HG02678 (cell line): ENCODE data around the gene FOXO3.

ENCODE experiments used
- ATAC-seq: cut with Tn5 transposase; IDR thresholded peaks from one replicate; pipeline ENCODE4 v1.9.1; 2021; ENCODE audit warnings: mild to moderate bottlenecking, moderate library complexity; ENCODE audit not compliant: unreplicated experiment

The FOXO3 gene

DNA sequence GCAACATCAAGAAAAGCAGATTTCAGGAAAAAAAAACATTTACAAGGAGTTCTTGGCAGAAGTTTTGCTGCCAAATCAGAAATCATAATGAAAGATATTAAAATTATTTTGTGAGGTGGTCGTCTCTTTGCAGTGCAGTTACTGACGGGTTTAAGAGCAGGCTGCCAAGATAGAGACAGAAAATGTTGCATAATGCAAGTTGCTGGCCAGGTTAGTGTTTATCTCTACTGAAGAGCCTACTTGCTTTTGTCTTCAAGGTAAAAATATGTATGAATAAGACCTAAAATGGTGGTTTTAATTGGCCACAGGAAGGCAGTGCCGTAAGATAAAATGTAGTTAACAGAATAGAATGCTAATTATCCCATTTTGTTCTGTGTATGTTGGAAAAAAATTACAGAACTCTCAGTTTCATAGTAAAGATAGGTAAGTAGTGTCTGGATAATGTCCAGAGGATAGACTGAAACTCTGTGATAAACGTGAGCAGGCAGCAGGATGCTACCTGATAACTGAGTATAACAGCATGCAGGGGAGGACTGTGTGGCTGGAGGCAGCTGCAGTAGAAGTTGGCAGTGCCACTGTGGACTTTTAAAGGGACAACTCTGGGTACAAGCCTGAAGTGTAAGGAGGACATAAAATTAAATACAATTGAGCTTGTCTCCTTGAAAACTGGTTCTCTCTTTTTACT, 13.9 kb downstream of the FOXO3 start:
- no peak for ATAC-seq

- ATAC-seq: no peak
These were observed 15.3 kb downstream of the FOXO3 start for GRCh38 chr6:108575905-108576494.

- ATAC-seq: no peak
These were observed 16.0 kb downstream of the FOXO3 start for GRCh38 chr6:108576709-108577108.

DNA sequence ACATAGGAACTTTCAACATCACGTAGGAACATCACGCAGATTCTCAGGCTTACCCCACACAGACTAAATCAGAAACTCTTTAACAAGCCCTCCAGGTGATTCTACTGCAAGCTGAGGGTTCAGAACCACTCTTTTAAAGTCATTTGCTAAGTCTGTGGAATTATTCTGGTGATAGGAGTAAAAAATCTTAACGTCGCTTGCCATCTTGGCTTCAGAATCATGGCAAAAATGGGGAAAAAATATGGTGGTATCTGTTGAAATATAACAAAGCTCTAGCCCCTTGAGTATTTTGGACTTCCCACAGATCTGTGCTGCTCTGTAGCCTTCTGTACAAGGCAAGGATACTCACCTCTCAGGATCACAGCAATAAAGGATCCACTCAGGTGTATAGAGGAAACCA, 17.4 kb downstream of the FOXO3 start:
- no peak for ATAC-seq

DNA sequence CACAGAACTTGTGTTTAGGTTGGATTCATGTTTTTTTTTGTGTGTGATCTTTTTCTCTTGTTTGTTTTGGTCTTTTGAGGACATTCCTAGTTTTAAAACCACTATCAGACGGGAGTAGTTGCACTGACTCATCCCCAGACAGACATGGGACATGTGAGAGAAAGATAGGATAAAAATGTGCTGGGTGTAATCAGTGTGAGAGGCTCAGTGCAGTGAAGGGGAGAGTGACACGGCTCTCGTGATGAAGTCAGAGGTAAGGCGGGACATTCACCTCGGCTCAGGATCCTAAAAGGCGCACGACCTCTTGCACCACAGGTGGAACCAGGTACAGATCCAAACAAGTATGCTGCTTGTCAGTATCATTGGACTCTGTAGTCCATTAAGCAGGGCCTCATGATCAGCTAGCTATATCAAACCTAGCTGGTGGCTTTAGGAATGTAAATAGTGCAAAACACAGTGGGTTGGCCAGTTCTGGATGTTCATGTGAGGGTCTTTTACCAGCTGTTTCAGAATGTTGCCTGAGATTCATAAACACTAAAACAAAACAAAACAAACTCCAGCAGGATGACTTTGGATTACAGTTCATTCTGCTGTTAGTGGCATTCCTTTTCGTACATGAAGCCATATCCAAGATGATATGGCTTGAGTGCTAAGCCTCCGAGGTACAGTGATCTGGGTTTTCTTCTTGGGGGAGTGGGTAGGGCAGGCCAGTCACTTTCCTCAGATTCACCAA, 18.0 kb downstream of the FOXO3 start:
- ATAC-seq: no peak

DNA sequence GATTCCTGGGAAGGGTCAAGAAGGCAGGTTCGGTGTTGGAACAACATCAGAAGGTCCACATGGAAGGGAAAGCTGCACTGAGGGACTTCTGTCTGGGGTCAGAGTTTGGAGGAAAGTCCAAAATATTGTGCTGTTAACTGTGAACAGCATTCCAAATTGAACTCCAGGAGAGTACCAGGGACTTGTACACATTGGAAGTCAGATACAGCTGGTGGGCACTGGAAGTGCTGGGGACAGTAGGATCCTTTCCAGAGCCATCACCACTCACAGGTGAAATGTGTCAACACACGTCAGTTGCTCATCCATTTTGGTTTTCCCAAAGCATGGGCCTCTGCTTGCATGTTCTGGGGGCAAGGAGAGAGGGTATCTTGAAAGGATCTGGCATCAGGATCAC, 18.6 kb downstream of the FOXO3 start:
- no peak for ATAC-seq

- ATAC-seq: no peak
These were observed 19.9 kb downstream of the FOXO3 start for GRCh38 chr6:108580646-108581045.

DNA sequence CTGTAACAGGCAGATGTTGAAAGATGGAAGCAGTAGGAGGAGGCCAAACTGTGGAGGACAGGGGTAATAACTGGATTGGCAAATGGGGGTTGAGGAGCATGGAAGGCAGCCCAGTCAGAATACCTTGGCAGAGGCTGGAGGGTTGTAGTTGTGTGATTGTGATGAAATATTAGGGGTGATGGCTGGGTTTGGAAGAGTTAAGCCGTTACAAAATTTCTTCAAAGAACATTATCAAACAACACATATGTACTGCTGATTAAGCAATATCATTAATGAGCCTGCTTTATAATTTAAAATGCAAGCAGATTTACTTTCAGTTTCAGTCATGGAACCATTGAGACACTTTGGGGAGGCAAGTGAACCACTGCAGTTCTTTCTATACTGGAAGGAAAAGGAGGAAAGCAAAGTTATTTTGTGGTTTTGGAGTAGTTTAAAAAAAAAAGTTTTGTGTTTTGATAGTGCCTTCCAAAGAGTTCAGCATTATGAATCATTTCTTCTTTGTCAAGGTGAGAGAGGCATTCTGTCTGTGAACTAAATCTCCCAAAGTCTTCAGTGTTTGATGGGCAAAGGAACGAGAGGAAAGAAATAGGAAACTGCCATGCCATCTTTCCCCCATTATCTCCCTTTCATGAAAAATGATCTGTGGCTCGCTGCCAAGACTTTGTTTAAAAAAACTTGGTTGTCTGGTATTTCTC, 20.7 kb downstream of the FOXO3 start:
- ATAC-seq: no peak

DNA sequence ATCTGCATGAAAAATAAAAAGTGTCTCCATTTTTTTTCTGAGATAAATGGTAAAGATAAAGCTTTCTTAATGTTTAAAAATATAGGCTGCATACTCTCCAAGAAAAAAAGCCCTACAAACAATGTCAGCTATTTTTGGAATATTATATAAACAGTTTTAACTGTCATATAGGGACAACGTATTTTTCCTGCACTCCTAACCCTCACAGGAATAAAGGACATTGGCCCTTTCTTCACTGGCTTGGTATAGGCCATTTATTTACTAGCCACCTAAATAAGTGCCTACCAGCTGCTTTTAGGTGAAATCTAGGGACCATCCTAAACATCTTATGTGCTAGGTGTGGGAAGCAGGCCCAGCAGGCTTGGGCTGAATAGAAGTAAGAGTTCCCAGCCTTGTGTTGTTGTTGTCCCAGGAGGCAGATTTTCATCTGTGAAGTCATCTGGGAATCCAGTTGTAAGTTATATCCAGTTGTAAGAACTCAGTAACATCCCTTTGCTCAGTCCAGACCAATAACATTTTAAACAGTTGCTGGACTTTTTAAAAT, 21.3 kb downstream of the FOXO3 start:
- no peak for ATAC-seq

DNA sequence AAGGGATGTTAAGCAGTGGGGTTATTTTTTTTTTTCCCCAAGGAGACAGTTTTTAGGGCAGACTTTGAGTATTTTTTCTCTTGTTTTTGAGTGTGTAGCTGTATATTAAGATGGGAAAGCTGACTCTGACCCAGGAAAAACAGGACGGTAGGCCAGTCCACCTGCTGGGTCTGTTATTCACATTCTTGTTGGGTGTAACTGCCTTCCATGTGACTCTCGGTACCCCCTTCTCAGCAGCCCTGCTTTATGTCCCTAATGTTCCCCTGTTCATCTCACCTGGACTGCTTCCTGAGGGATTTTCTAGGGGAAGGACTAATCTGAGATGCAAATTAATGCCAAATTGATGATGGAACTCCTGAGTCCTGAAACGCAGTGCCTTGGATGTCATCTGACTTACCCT, 21.9 kb downstream of the FOXO3 start:
- ATAC-seq: no peak

DNA sequence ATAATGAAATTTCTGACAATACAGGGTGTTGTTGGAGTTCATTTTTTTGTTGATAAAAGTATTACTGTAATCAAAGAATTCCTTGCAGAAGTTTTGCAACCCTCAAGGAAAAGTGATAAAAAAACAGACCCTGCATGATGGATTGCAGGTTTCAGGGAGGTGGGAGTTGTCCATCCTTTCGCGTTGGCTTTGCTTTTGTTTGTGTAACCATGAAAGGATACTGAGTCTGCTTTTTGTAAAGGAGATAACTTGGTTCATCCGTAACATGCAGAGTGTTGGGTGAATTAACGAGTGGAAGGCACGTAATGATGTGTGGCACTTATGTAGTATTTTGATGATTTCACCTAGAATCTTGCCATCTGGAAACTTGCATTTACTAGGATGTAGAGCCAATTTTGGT, 23.6 kb downstream of the FOXO3 start:
- ATAC-seq: no peak

DNA sequence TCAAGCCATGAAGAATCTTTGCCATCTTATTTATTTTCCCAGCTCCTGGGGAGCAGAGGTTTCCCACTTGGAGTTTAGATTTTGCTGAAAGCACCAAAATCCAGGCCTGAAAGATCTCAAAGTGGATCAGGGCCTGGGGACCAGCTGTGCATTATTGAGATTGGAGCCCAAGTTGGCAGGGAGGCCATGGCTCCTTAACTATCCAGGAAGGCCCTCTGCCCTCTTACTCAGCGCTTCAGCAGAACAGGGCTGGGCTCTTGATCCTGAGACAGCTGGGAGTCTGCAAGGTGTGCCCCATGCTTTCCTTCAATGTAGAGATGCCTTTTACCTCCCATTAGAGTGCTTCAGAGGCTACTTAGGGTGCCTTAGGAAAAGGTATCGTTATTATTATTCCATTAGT, 24.6 kb downstream of the FOXO3 start:
- no peak for ATAC-seq

GRCh38 chr6:108585921-108586536, 25.3 kb downstream of the FOXO3 start:
- ATAC-seq: no peak

DNA sequence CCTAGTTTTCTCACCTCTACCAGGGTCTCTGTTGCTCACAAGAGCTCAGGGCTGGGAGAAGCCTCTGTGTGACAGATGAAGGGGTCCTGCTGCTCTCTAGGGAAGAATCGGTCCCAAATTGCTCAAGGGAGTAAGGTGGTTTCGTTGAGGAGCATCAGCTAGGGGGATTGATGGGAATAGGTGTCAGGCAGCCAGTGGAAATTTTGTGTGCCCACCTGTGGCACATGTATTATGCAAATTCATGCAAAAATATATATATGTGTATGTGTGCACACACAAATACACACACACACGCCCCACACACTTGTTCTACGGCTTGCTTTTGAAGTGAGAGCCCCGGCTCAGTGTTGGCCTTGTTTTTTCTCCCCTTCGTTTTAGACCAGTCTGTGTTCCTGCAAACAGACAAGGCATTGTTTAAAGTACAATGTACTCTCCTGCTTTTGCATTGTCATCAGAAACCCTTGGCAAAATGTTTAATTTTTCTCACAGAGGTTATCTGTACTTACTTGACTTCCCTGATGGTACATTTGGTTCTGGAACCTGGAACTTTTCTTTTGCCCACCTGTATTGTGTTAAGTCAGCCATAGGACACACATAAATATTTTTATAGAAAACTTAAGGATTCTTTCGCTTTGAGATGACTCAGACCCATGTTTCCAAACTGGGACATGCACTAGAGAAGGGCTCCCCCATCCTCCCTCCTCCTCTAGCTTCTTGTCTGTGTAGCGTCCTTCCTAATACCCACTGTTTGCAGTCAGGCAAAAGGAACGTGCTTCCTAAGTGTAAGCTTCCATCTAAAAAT, 26.7 kb downstream of the FOXO3 start:
- no peak for ATAC-seq

GRCh38 chr6:108588586-108588985, 27.9 kb downstream of the FOXO3 start:
- no peak for ATAC-seq

DNA sequence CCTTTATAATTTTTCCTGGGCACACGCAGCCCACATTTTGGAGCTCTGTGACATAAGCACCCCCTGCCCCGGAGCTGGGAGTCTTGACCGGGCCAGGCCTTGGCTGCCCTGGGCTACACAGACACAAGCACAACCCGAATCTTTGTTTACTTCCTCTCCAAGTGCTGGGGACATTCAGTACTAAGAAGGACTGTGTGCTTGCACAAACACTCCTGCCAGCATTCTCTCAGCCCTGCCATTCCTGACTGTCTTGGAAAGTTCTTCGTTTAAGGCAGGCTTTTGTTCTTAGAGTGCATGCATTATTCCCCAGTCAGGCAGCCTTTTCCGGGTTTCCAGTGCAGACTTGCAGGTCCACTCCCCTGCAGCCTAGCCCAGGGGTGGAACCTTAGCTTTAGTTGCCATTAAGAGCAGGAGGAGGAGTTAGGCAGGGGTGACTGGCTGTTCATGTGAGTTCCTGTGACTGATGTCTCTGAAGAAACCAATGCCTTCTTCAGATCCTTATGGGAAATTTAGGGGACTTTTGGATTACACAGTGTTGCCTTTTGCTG, 28.6 kb downstream of the FOXO3 start:
- no peak for ATAC-seq

GRCh38 chr6:108591040-108591816, 30.5 kb downstream of the FOXO3 start:
- no peak for ATAC-seq

DNA sequence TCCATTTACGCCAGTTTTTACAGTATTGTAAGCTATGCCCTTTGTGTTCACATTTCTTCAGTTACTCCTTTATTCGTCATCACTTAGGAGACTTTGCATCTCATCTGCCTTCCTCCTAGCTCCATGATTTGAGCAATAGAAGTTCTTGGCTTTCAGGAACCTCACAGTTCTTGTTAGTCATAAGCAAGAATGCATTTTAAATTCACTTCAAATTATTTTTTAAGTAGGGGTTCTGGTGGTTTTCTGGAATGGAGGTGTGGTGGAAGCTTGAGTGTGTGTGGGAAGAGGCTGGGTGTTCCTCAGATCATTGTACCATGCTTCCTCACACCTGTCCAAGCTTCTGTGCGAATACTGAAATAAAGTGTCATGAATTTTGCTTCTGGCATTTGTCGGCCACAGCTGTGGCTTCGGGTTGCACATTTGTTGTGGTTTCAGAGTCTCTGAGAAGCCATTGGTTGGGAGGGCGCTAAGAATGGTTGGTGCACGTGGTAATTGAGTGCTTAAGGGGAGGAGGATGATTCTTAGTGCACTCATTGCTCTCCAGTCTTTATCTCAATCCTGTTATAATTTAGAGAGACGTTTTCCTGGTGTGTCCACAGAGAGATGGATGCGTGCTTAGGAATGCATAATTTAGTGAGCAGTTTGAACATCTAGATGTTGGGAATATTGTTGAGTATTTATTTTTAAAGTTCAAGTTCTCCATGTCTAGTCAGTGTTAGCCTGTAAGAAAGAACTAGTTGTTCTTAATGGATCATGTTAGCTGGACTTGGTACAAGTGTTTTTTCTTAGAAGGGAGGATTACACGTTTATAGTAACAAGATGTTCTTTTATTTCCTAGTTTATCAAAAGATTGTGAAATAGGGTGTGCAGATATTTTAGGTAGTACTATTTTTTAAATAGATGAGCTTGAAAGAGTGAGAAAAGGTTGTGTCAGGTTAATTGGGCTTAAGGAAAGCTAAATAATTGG, 31.9 kb downstream of the FOXO3 start:
- ATAC-seq: peak; percentile 88
